Measurements from ENCODE around the gene SYT11. TPM values are rescaled to one million over a fixed set of nuclear protein-coding genes. Genes with fewer than 3 reads are reported as not detected.
A peak's percentile ranks its signal among the peaks of the same experiment; 100 is the strongest.

SYT11 gene
- total and polyA plus RNA-seq, 10 of the 15 experiments (the other 5 are each of a cell fraction or from before 2014, with no cell fraction given): 7.7 to 21.2 (median 13.5) TPM

- Histone ChIP-seq H4K20me1 (ENCODE audit: control insufficient read depth, insufficient read depth) (no peaks in the 10 kb centered on the region), H3K4me3 (no peak overlapping the region), H3K4me2 (ENCODE audit: control insufficient read depth, insufficient read depth) (no peak overlapping the region), H2AFZ (ENCODE audit: control insufficient read depth, low read depth, low read length) (no peak overlapping the region), H3K79me2 (ENCODE audit: control insufficient read depth, insufficient read depth, low read length) (no peaks in the 10 kb centered on the region), H3K36me3 (ENCODE audit: control insufficient read depth in 2 of 2, insufficient read depth in 2 of 2, low read length in 1 of 2) (peaks cover 6 to 27% of the 10 kb centered on the region in 2 experiments), H3K4me1 (ENCODE audit: control insufficient read depth, insufficient read depth, low read length) (no peaks in the 10 kb centered on the region), H3K9me3 (replicated peaks; ENCODE audit: control insufficient read depth, insufficient read depth, low read length) (no peaks in the 10 kb centered on the region), H3K27me3 (replicated peaks in 1 of 2; ENCODE audit: control insufficient read depth in 2 of 2, insufficient read depth in 2 of 2, low read length in 1 of 2) (no peaks in the 10 kb centered on the region), H3K27ac (ENCODE audit: control insufficient read depth, insufficient read depth) (no peak overlapping the region), H3K9ac (ENCODE audit: control insufficient read depth, insufficient read depth, low read length) (no peak overlapping the region)
- in situ Hi-C loops (cut with MboI): no loop called here
- CTCF ChIA-PET: interaction anchor here (1.9 kb wide), 1 partner anchor 17 kb away, joined by 8 read pairs; no protein-coding TSS in a partner anchor
- intact Hi-C loops (cut with micrococcal nuclease; ENCODE audit: unreplicated experiment): no loop called here
- FAIRE-seq (no peak), DNase-seq (ENCODE audit: low read depth, low spot score) (no peak), ATAC-seq (no peak)
- SMC1A ChIA-PET (ENCODE audit: uncharacterized antibody, unreplicated experiment): interaction anchor here (1.5 kb wide), 1 partner anchor 9 kb away, joined by 3 read pairs; no protein-coding TSS in a partner anchor
- BruUV-seq (replicated peaks): no TSS peak
- POLR2A ChIA-PET: interaction anchor here (0.7 kb wide), 1 partner anchor 117 kb away, joined by 5 read pairs; no protein-coding TSS in a partner anchor
- RAD21 ChIA-PET (ENCODE audit: unreplicated experiment): no interaction called here
- no peak for TF ChIP-seq ZNF384 (IDR thresholded peaks at IDR 0.05; ENCODE audit: borderline replicate concordance, low read depth, low read length)
- TF ChIP-seq, protein P1, sequence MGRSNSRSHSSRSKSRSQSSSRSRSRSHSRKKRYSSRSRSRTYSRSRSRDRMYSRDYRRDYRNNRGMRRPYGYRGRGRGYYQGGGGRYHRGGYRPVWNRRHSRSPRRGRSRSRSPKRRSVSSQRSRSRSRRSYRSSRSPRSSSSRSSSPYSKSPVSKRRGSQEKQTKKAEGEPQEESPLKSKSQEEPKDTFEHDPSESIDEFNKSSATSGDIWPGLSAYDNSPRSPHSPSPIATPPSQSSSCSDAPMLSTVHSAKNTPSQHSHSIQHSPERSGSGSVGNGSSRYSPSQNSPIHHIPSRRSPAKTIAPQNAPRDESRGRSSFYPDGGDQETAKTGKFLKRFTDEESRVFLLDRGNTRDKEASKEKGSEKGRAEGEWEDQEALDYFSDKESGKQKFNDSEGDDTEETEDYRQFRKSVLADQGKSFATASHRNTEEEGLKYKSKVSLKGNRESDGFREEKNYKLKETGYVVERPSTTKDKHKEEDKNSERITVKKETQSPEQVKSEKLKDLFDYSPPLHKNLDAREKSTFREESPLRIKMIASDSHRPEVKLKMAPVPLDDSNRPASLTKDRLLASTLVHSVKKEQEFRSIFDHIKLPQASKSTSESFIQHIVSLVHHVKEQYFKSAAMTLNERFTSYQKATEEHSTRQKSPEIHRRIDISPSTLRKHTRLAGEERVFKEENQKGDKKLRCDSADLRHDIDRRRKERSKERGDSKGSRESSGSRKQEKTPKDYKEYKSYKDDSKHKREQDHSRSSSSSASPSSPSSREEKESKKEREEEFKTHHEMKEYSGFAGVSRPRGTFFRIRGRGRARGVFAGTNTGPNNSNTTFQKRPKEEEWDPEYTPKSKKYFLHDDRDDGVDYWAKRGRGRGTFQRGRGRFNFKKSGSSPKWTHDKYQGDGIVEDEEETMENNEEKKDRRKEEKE (IDR thresholded peaks at IDR 0.05): no peak
- no peak for TF ChIP-seq YBX1 (IDR thresholded peaks at IDR 0.05)
- 95% methylated on average over 4 of the region's 4 CpGs for WGBS (ENCODE audit: insufficient coverage, insufficient replicate concordance, low lambda C conversion rate, missing lambda C conversion rate)
These were observed 40.8 kb downstream of the SYT11 start for GRCh38 chr1:155900161-155900560.

DNA sequence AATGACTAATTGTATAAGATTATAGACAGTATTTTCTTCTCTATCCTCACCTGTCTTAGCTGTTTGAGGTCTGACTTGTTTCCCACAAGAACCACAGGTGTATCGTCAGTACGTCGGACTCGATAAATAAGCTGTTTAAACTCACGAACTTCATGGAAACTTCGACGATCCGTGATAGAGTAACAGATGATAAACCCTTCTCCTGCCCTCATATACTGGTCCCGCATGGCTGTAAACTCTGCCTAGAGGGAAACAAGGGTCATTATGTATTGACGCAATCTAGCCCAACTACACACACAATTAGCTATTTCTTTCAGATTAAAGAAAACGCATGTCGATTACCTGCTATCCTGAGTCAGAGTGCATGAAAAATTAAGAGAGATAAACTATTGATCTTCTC is 44.9 kb downstream of the SYT11 start:
- H3K4me2 ChIP-seq (ENCODE audit: control insufficient read depth, insufficient read depth): no peak overlapping the region
- POLR2A ChIA-PET: no interaction called here
- no peak overlapping the region for H3K4me3 ChIP-seq
- H2AFZ ChIP-seq (ENCODE audit: control insufficient read depth, low read depth, low read length): no peak overlapping the region
- H3K36me3 ChIP-seq (ENCODE audit: control insufficient read depth in 2 of 2, insufficient read depth in 2 of 2, low read length in 1 of 2): peaks cover 6 to 30% of the 10 kb centered on the region in 2 experiments
- DNase-seq (ENCODE audit: low read depth, low spot score): no peak
- SMC1A ChIA-PET (ENCODE audit: uncharacterized antibody, unreplicated experiment): interaction anchor here (0.5 to 2.6 kb wide), 11 partner anchors 12 to 242 kb away, joined by 3 to 6 read pairs (median 3); no protein-coding TSS in a partner anchor
- TSS peak; percentile 41 for BruUV-seq (replicated peaks)
- no peaks in the 10 kb centered on the region for H3K9me3 ChIP-seq (replicated peaks; ENCODE audit: control insufficient read depth, insufficient read depth, low read length)
- H3K27me3 ChIP-seq (replicated peaks in 1 of 2; ENCODE audit: control insufficient read depth in 2 of 2, insufficient read depth in 2 of 2, low read length in 1 of 2): no peaks in the 10 kb centered on the region
- CTCF ChIA-PET: interaction anchor here (1.0 to 2.1 kb wide), 3 partner anchors 44 to 162 kb away, joined by 3 to 8 read pairs (median 4); partner anchors contain the start of gene SYT11
- no peak overlapping the region for H3K9ac ChIP-seq (ENCODE audit: control insufficient read depth, insufficient read depth, low read length)
- no peaks in the 10 kb centered on the region for H4K20me1 ChIP-seq (ENCODE audit: control insufficient read depth, insufficient read depth)
- FAIRE-seq: no peak
- WGBS (ENCODE audit: insufficient coverage, insufficient replicate concordance, low lambda C conversion rate, missing lambda C conversion rate): 96% methylated on average over 12 of the region's 12 CpGs
- H3K79me2 ChIP-seq (ENCODE audit: control insufficient read depth, insufficient read depth, low read length): peaks cover 3% of the 10 kb centered on the region; the same call in 1 of the 2 replicates
- no peak overlapping the region for H3K27ac ChIP-seq (ENCODE audit: control insufficient read depth, insufficient read depth)
- intact Hi-C loops (cut with micrococcal nuclease; ENCODE audit: unreplicated experiment): no loop called here
- RAD21 ChIA-PET (ENCODE audit: unreplicated experiment): interaction anchor here (1.3 to 1.6 kb wide), 2 partner anchors 22 to 28 kb away, joined by 4 read pairs; no protein-coding TSS in a partner anchor
- in situ Hi-C loops (cut with MboI): no loop called here
- no peak for ATAC-seq
- no peaks in the 10 kb centered on the region for H3K4me1 ChIP-seq (ENCODE audit: control insufficient read depth, insufficient read depth, low read length)
- TF ChIP-seq IRF3 (IDR thresholded peaks at IDR 0.05) (no peak), ASH2L (IDR thresholded peaks at IDR 0.05; ENCODE audit: borderline replicate concordance, low read depth) (no peak), PAX8 (IDR thresholded peaks at IDR 0.05) (no peak), ZNF384 (IDR thresholded peaks at IDR 0.05; ENCODE audit: borderline replicate concordance, low read depth, low read length) (no peak)
- TF ChIP-seq, protein P2, sequence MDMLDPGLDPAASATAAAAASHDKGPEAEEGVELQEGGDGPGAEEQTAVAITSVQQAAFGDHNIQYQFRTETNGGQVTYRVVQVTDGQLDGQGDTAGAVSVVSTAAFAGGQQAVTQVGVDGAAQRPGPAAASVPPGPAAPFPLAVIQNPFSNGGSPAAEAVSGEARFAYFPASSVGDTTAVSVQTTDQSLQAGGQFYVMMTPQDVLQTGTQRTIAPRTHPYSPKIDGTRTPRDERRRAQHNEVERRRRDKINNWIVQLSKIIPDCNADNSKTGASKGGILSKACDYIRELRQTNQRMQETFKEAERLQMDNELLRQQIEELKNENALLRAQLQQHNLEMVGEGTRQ (IDR thresholded peaks at IDR 0.05; ENCODE audit: borderline replicate concordance, low read depth, low read length): no peak

Data from GM12878 (cell line).